NK-92 (cell line): ENCODE data around the gene TRAPPC8.
"Not testable (repeated sequence)": the region's sequence is repeated elsewhere in the genome, so short reads cannot be mapped to it uniquely, and the experiment has no call there.

Experiments used
- DNase-seq: peaks from one replicate; lab custom pipeline; 2025; ENCODE audit not compliant: unreplicated experiment; lab: John Stamatoyannopoulos, UW

Gene TRAPPC8

GRCh38 chr18:31946305-31947046 lies 3.5 kb upstream of the TRAPPC8 start:
- no peak for DNase-seq

- no peak for DNase-seq
These were observed 1.2 kb upstream of the TRAPPC8 start for GRCh38 chr18:31943878-31944816.

- no peak for DNase-seq
These were observed 483 bp downstream of the TRAPPC8 start for GRCh38 chr18:31942291-31942998.

- no peak for DNase-seq
These were observed 1.7 kb downstream of the TRAPPC8 start for GRCh38 chr18:31941010-31941809.

- not testable (repeated sequence) for DNase-seq
These were observed 8.2 kb downstream of the TRAPPC8 start for GRCh38 chr18:31934773-31935172.

GRCh38 chr18:31931886-31932240 lies 11.1 kb downstream of the TRAPPC8 start:
- DNase-seq = no peak

GRCh38 chr18:31931163-31931885 lies 11.6 kb downstream of the TRAPPC8 start:
- DNase-seq = no peak

- no peak for DNase-seq
These were observed 13.7 kb downstream of the TRAPPC8 start for GRCh38 chr18:31929273-31929672.

GRCh38 chr18:31926988-31927387 lies 15.9 kb downstream of the TRAPPC8 start:
- not testable (repeated sequence) for DNase-seq

- no peak for DNase-seq
These were observed 22.7 kb downstream of the TRAPPC8 start for GRCh38 chr18:31920277-31920676.

- not testable (repeated sequence) for DNase-seq
These were observed 23.6 kb downstream of the TRAPPC8 start for GRCh38 chr18:31919366-31919765.

GRCh38 chr18:31918733-31919132 lies 24.2 kb downstream of the TRAPPC8 start:
- DNase-seq = no peak

GRCh38 chr18:31901063-31901462 lies 41.9 kb downstream of the TRAPPC8 start:
- DNase-seq = no peak

GRCh38 chr18:31899771-31900170 lies 43.2 kb downstream of the TRAPPC8 start:
- not testable (repeated sequence) for DNase-seq

GRCh38 chr18:31892936-31893335 lies 50.0 kb downstream of the TRAPPC8 start:
- no peak for DNase-seq

- no peak for DNase-seq
These were observed 51.4 kb downstream of the TRAPPC8 start for GRCh38 chr18:31891566-31891965.

- DNase-seq = no peak
These were observed 58.9 kb downstream of the TRAPPC8 start for GRCh38 chr18:31884020-31884419.

- DNase-seq = no peak
These were observed 62.6 kb downstream of the TRAPPC8 start for GRCh38 chr18:31880186-31880898.

- DNase-seq = no peak
These were observed 64.6 kb downstream of the TRAPPC8 start for GRCh38 chr18:31878358-31878757.
